ENCODE data around the gene TSPAN16.

- TF ChIP-seq CTCF (IDR thresholded peaks at IDR 0.05) (no peak), POLR2A (IDR thresholded peaks at IDR 0.05) (no peak)
Measured at GRCh38 chr19:11260996-11261395, 35.0 kb upstream of the TSPAN16 start.
